ENCODE data around the gene GBX2. TPM values are rescaled to one million over a fixed set of nuclear protein-coding genes. Genes with fewer than 3 reads are reported as not detected.

Gene GBX2
- not detected in 2 replicates for total RNA-seq

DNA sequence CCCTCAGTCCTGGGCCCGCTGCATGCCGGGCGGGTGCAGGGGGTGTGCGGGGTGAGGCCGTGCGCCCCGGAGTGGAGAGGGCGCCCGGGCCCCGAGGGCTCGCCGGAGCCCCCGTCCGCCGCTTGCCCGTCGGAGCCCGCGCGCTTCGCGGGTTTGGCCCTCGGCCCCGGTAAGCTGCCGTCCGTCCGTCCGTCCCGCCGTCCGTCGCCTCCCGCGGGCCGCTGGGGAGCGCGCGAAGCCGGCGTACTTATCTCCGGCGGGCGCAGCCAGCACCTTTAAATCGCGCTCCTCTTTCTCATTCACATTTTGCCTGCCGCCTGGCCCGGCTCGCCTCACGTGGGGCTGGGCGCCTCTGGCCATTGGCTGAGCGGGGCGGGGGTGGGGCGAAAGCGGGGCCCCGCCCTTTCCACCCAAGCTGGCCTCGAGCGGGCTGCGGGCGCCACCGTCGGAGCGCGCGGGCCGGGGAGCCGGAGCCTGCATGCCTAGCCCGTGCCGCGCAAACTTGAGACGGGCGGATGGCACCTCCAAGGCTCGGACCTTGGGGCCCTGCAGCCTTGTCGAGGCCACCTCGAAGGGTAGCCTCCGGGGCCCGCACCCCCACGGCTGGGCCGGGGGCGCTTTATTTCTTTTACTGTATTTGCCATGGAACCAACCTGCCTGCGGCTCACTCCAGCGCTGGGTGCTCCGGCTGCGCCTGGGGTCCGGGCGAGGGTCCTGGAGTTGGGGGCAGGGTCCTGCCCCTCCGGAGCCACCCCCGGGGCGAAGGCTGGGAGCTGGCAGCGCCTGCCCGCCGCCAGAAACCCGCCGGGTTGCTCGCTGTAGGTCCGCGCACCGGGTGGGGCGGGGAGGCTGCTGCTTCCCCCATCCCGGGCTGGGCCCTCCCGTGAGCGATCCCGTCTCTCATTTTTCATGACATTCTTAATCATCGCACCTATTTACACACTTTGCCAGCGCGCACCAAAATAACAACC is at the start of gene GBX2:
Gene GBX2 (minus strand): TSS at position 277 of the 971 bp plus-strand sequence. CDS start 415 bp downstream, outside the sequence.

Other genes with a start within 250 kb of the GBX2 start
- not detected in 2 replicates for gene ASB18, start 96.0 kb upstream of the GBX2 start, total RNA-seq

Measured in myometrial cell (primary cell).